HepG2 (cell line): ENCODE results near the gene CRY1. TPM values are rescaled to one million over a fixed set of nuclear protein-coding genes. Genes with fewer than 3 reads are reported as not detected.

Experiments used
- ATAC-seq: fragments of 200-7000 bp; cut with Tn5 transposase; 3 replicates; pipeline ENCODE4 v1.9.1; 2020; ENCODE audit warnings: mild to moderate bottlenecking, moderate library complexity
- BruUV-seq: library from RNA; stranded (reverse); fragments of 400-500 nt; replicated peaks from 2 replicates; lab custom pipeline; 2021; lab: Mats Ljungman, UMichigan
- CTCF ChIA-PET: fragments of 300-600 bp; formaldehyde crosslinking; extraction: SDS; loops from one replicate; lab custom pipeline; 2021; ENCODE audit warnings: low total read pairs, inconsistent platforms, low intra/inter-chr PET ratio; lab: Yijun Ruan, JAX
- POLR2A ChIA-PET: fragments of 350-600 bp; sonication (Branson Sonifier 250); formaldehyde crosslinking; loops from one replicate; lab custom pipeline; 2020; ENCODE audit warnings: antibody characterized with exemption, inconsistent platforms; lab: Yijun Ruan, JAX
- DNase-seq: peaks from one replicate; pipeline ENCODE4 v3.0.0-alpha.2; 2015; ENCODE audit warnings: low spot score
- FAIRE-seq: peaks from 3 replicates; lab custom pipeline; 2011; peaks lifted over from hg19 to GRCh38; lab: Jason Lieb, UNC
- H2AFZ ChIP-seq: one replicate; pipeline ENCODE4 v1.6.1; 2011; ENCODE audit warnings: low read length, inconsistent platforms
- H3K27ac ChIP-seq: fragments of 300-600 bp; 3 replicates; pipeline ENCODE4 v1.8.0; 2011; ENCODE audit warnings: mixed run types, mild to moderate bottlenecking, mixed read lengths, low read length, inconsistent platforms; ENCODE audit not compliant: insufficient read depth; ENCODE audit errors: extremely low read length
- H3K27me3 ChIP-seq, 2 experiments: fragments of 200-600 bp in 1 of 2; 2 replicates in 1 of 2; 3 replicates in 1 of 2; pipeline versions ENCODE4 v1.6.0 to v1.8.0; 2011; ENCODE audit warnings: low read length in 2 of 2, mild to moderate bottlenecking in 2 of 2, moderate library complexity in 2 of 2, inconsistent platforms in 1 of 2; ENCODE audit not compliant: insufficient read depth in 2 of 2, control insufficient read depth in 1 of 2
- H3K36me3 ChIP-seq, 2 experiments: fragments of 200-600 bp in 1 of 2; replicated peaks in 1 of 2; 2 replicates in 1 of 2; 3 replicates in 1 of 2; pipeline versions ENCODE4 v1.5.1 to v1.8.0; 2011; ENCODE audit warnings: low read length in 2 of 2, inconsistent platforms in 1 of 2; ENCODE audit not compliant: insufficient read depth in 2 of 2, control insufficient read depth in 1 of 2
- H3K4me1 ChIP-seq: 2 replicates; pipeline ENCODE4 v1.5.1; 2012; ENCODE audit warnings: low read length, inconsistent platforms; ENCODE audit not compliant: insufficient read depth
- H3K4me2 ChIP-seq: 2 replicates; pipeline ENCODE4 v1.6.0; 2011; ENCODE audit warnings: low read depth, low read length, inconsistent platforms
- H3K4me3 ChIP-seq, 3 experiments: fragments of 200-600 bp in 1 of 3; sonication (generic), shearing (Covaris generic) in 1 of 3; replicated peaks in 1 of 3; 2 replicates each; pipeline ENCODE4 v1.5.1; 2011 to 2016; ENCODE audit warnings: low read length in 3 of 3, inconsistent platforms in 2 of 3, low read depth in 2 of 3, mild to moderate bottlenecking in 2 of 3, control low read depth in 1 of 3, mixed read lengths in 1 of 3; ENCODE audit not compliant: insufficient read depth in 1 of 3
- H3K79me2 ChIP-seq: one replicate; pipeline ENCODE4 v1.6.1; 2011; ENCODE audit warnings: low read length, inconsistent platforms; ENCODE audit not compliant: insufficient read depth
- H3K9ac ChIP-seq: 2 replicates; pipeline ENCODE4 v1.6.0; 2011; ENCODE audit warnings: mild to moderate bottlenecking, low read depth, low read length, inconsistent platforms; ENCODE audit not compliant: insufficient read depth
- H3K9me3 ChIP-seq: 2 replicates; pipeline ENCODE4 v1.5.1; 2012; ENCODE audit warnings: mild to moderate bottlenecking, low read length
- H4K20me1 ChIP-seq: 2 replicates; pipeline ENCODE4 v1.6.0; 2011; ENCODE audit warnings: inconsistent platforms, mild to moderate bottlenecking, low read length, moderate library complexity; ENCODE audit not compliant: insufficient read depth
- ADNP ChIP-seq: sonication (generic); formaldehyde crosslinking; IDR thresholded peaks from 2 replicates; pipeline ENCODE4 v1.4.0; 2020; ENCODE audit warnings: missing genetic modification reagents
- FOSL1 ChIP-seq: sonication (generic); formaldehyde crosslinking; IDR thresholded peaks from 2 replicates; pipeline ENCODE4 v1.9.0; 2021; ENCODE audit warnings: missing genetic modification reagents, borderline replicate concordance
- HOXD1 ChIP-seq: sonication (generic); formaldehyde crosslinking; IDR thresholded peaks from 2 replicates; pipeline ENCODE4 v1.5.0; 2020; ENCODE audit warnings: missing genetic modification reagents
- JUND ChIP-seq: sonication (generic); formaldehyde crosslinking; IDR thresholded peaks from 2 replicates; pipeline ENCODE4 v1.8.0; 2022; ENCODE audit warnings: mild to moderate bottlenecking, missing genetic modification reagents
- MBD4 ChIP-seq: IDR thresholded peaks from 2 replicates; pipeline ENCODE4 v1.6.1; 2012; ENCODE audit warnings: low read length, inconsistent platforms, borderline replicate concordance
- NFKB2 ChIP-seq: sonication (generic); formaldehyde crosslinking; IDR thresholded peaks from 2 replicates; pipeline ENCODE4 v1.4.0; 2020; ENCODE audit warnings: missing genetic modification reagents, borderline replicate concordance
- NR2C2 ChIP-seq: sonication (generic); formaldehyde crosslinking; IDR thresholded peaks from 2 replicates; pipeline ENCODE4 v1.4.0; 2020; ENCODE audit warnings: missing genetic modification reagents, mild to moderate bottlenecking, moderate library complexity, borderline replicate concordance
- RORA ChIP-seq: sonication (generic); formaldehyde crosslinking; IDR thresholded peaks from 2 replicates; pipeline ENCODE4 v1.5.0; 2020; ENCODE audit warnings: mild to moderate bottlenecking, missing genetic modification reagents, moderate library complexity
- SYNCRIP ChIP-seq: fragments of 200-400 bp; formaldehyde crosslinking; IDR thresholded peaks from 2 replicates; pipeline ENCODE4 v1.6.1; 2018; ENCODE audit warnings: mild to moderate bottlenecking, low read depth, low read length; ENCODE audit not compliant: insufficient read depth
- TBL1XR1 ChIP-seq: fragments of 150-350 bp; IDR thresholded peaks from 2 replicates; pipeline ENCODE4 v1.6.1; 2014; ENCODE audit warnings: borderline replicate concordance, low read length; ENCODE audit not compliant: partially characterized antibody
- TBX2 ChIP-seq: sonication (generic); formaldehyde crosslinking; IDR thresholded peaks from 2 replicates; pipeline ENCODE4 v1.5.0; 2020; ENCODE audit warnings: missing genetic modification reagents, mild to moderate bottlenecking, borderline replicate concordance
- THAP7 ChIP-seq: sonication (generic); formaldehyde crosslinking; IDR thresholded peaks from 2 replicates; pipeline ENCODE4 v1.8.1; 2023; ENCODE audit warnings: mild to moderate bottlenecking, missing genetic modification reagents
- ZNF232 ChIP-seq: sonication (generic); formaldehyde crosslinking; IDR thresholded peaks from 2 replicates; pipeline ENCODE4 v1.4.0; 2020; ENCODE audit warnings: missing genetic modification reagents, borderline replicate concordance
- ZNF589 ChIP-seq: sonication (generic); formaldehyde crosslinking; conservative IDR thresholded peaks from 2 replicates; pipeline ENCODE4 v1.8.0; 2022; ENCODE audit warnings: mild to moderate bottlenecking, moderate library complexity, missing genetic modification reagents
- ZSCAN25 ChIP-seq: sonication (generic); formaldehyde crosslinking; IDR thresholded peaks from 2 replicates; pipeline ENCODE4 v1.8.0; 2022; ENCODE audit warnings: mild to moderate bottlenecking, missing genetic modification reagents
- WGBS: methylation state at CpG from one replicate; pipeline ENCODE4 v1.1.6; 2017; ENCODE audit warnings: low lambda C conversion rate; 5-methylcytosine and 5-hydroxymethylcytosine counted together
- in situ Hi-C: cut with HindIII; loops from 2 replicates; pipeline ENCODE4 v1.10.0; 2017; ENCODE audit warnings: low pct_unique_long_range_greater_than_20kb; ENCODE audit not compliant: extremely low pct_ligation_motif_present
- intact Hi-C: fragments of 100-400 bp; cut with micrococcal nuclease; formaldehyde crosslinking; loops from one replicate; pipeline ENCODE4 v1.10.0; 2022; ENCODE audit not compliant: unreplicated experiment
- polyA plus RNA-seq, 8 experiments: library from polyadenylated mRNA; depleted of rRNA in 3 of 8; stranded (reverse) in 7 of 8; unstranded in 1 of 8; fragments of >200 nt; fragmentation: Illumina TruSeq in 4 of 8; extraction: Trizol in 4 of 8; gene quantifications; 2 replicates each; pipeline versions ENCODE4 v1.2.1 to v1.2.3, GENCODE V29; 2011 to 2016; ENCODE audit warnings: low read depth in 4 of 8, missing spikeins in 1 of 8, mixed read lengths in 1 of 8; ENCODE audit not compliant: insufficient read depth in 1 of 8
- total RNA-seq, 5 experiments: library from RNA; depleted of rRNA; stranded (reverse); fragments of >200 nt; fragmentation: Illumina TruSeq; extraction: Trizol; gene quantifications; 2 replicates each; pipeline ENCODE4 v1.2.3, GENCODE V29; 2016; ENCODE audit warnings: low read depth in 1 of 5
- TF ChIP-seq, protein P1 (sequence below): sonication (generic); formaldehyde crosslinking; IDR thresholded peaks from 2 replicates; pipeline ENCODE4 v1.4.0; 2020; ENCODE audit warnings: missing genetic modification reagents
- TF ChIP-seq, protein P2 (sequence below): sonication (generic); formaldehyde crosslinking; IDR thresholded peaks from 2 replicates; pipeline ENCODE4 v1.8.0; 2022; ENCODE audit warnings: missing genetic modification reagents, mild to moderate bottlenecking, inconsistent platforms, borderline replicate concordance
- TF ChIP-seq, protein P3 (sequence below): sonication (generic); formaldehyde crosslinking; IDR thresholded peaks from 2 replicates; pipeline ENCODE4 v1.4.0; 2020; ENCODE audit warnings: missing genetic modification reagents

The CRY1 gene
- total and polyA plus RNA-seq, 2 of the 13 experiments (the other 11 are each of a cell fraction or from before 2014, with no cell fraction given): 11.4 to 13.9 TPM

GRCh38 chr12:107088912-107089311 lies 4.4 kb downstream of the CRY1 start (continued):
- TF ChIP-seq, protein P1, sequence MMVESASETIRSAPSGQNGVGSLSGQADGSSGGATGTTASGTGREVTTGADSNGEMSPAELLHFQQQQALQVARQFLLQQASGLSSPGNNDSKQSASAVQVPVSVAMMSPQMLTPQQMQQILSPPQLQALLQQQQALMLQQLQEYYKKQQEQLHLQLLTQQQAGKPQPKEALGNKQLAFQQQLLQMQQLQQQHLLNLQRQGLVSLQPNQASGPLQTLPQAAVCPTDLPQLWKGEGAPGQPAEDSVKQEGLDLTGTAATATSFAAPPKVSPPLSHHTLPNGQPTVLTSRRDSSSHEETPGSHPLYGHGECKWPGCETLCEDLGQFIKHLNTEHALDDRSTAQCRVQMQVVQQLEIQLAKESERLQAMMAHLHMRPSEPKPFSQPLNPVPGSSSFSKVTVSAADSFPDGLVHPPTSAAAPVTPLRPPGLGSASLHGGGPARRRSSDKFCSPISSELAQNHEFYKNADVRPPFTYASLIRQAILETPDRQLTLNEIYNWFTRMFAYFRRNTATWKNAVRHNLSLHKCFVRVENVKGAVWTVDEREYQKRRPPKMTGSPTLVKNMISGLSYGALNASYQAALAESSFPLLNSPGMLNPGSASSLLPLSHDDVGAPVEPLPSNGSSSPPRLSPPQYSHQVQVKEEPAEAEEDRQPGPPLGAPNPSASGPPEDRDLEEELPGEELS (CRISPR knock-in tag): no peak
- TF ChIP-seq, protein P2, sequence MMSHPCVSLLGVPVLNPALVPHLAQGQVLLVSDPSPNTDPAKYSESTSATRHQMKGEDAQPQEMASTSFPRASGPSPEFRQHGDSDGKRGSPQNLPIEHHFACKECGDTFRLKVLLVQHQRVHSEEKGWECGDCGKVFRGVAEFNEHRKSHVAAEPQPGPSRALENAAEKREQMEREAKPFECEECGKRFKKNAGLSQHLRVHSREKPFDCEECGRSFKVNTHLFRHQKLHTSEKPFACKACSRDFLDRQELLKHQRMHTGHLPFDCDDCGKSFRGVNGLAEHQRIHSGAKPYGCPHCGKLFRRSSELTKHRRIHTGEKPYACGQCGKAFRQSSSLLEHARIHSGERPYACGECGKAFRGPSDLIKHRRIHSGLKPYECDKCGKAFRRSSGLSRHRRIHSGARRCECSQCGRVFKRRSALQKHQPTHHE (CRISPR knock-in tag): no peak
- TF ChIP-seq ZNF232 (CRISPR knock-in tag): no peak
- TF ChIP-seq, protein P3, sequence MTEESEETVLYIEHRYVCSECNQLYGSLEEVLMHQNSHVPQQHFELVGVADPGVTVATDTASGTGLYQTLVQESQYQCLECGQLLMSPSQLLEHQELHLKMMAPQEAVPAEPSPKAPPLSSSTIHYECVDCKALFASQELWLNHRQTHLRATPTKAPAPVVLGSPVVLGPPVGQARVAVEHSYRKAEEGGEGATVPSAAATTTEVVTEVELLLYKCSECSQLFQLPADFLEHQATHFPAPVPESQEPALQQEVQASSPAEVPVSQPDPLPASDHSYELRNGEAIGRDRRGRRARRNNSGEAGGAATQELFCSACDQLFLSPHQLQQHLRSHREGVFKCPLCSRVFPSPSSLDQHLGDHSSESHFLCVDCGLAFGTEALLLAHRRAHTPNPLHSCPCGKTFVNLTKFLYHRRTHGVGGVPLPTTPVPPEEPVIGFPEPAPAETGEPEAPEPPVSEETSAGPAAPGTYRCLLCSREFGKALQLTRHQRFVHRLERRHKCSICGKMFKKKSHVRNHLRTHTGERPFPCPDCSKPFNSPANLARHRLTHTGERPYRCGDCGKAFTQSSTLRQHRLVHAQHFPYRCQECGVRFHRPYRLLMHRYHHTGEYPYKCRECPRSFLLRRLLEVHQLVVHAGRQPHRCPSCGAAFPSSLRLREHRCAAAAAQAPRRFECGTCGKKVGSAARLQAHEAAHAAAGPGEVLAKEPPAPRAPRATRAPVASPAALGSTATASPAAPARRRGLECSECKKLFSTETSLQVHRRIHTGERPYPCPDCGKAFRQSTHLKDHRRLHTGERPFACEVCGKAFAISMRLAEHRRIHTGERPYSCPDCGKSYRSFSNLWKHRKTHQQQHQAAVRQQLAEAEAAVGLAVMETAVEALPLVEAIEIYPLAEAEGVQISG (CRISPR knock-in tag): no peak

DNA sequence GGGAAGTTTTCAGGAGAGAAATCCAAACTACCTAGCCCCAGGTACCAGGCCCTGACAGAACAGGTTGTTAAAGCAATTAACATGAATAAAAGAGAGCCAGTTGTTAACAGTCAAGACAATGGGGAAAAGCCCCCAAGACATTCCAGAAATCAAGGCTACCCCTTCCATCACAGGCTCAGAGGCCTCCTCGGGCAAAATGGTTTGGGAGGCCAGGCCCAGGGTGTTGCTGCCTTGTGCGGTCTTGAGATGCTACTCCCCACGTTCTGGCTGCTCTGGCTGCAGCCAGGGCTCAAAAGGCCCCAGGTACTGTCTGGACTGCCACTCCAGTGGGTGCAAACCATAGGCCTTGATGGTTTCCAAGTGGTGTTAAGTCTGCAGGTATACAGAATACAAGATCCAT lies 7.0 kb downstream of the CRY1 start:
- H3K36me3 ChIP-seq: 0 out of 5 replicates have a peak, but pooled peaks cover 0 to 4% of the 10 kb centered on the region in 2 experiments
- H3K79me2 ChIP-seq: peaks cover 42% of the 10 kb centered on the region
- intact Hi-C loops: no loop called here
- peaks cover 7% of the 10 kb centered on the region for H3K4me1 ChIP-seq
- H3K9me3 ChIP-seq: no peaks in the 10 kb centered on the region
- ATAC-seq: no peak
- H3K4me2 ChIP-seq: no peak overlapping the region
- FAIRE-seq: no peak
- H2AFZ ChIP-seq: no peak overlapping the region
- no peaks in the 10 kb centered on the region for H3K27me3 ChIP-seq
- in situ Hi-C loops: no loop called here
- WGBS: 100% methylated on average over 3 of the region's 3 CpGs
- H3K9ac ChIP-seq: no peak overlapping the region
- no peak overlapping the region for H3K27ac ChIP-seq
- no peak for DNase-seq
- no peaks in the 10 kb centered on the region for H4K20me1 ChIP-seq
- ChIA-PET POLR2A (no interaction called here), CTCF (no interaction called here)
- no peak overlapping the region for H3K4me3 ChIP-seq
- BruUV-seq: no TSS peak
- TF ChIP-seq JUND (CRISPR knock-in tag) (no peak), NFKB2 (no peak), TBL1XR1 (no peak), FOSL1 (CRISPR knock-in tag) (no peak), MBD4 (no peak), ADNP (CRISPR knock-in tag) (no peak), RORA (no peak), NR2C2 (no peak), TBX2 (CRISPR knock-in tag) (no peak), SYNCRIP (no peak), ZNF589 (CRISPR knock-in tag) (no peak), THAP7 (no peak), HOXD1 (CRISPR knock-in tag) (no peak), ZSCAN25 (no peak)
